ENCODE results near the gene VAV2. TPM values are rescaled to one million over a fixed set of nuclear protein-coding genes. Genes with fewer than 3 reads are reported as not detected.

Gene VAV2
- total and polyA plus RNA-seq, 12 donors: 2.9 to 7.1 (median 5.0) TPM

DNA sequence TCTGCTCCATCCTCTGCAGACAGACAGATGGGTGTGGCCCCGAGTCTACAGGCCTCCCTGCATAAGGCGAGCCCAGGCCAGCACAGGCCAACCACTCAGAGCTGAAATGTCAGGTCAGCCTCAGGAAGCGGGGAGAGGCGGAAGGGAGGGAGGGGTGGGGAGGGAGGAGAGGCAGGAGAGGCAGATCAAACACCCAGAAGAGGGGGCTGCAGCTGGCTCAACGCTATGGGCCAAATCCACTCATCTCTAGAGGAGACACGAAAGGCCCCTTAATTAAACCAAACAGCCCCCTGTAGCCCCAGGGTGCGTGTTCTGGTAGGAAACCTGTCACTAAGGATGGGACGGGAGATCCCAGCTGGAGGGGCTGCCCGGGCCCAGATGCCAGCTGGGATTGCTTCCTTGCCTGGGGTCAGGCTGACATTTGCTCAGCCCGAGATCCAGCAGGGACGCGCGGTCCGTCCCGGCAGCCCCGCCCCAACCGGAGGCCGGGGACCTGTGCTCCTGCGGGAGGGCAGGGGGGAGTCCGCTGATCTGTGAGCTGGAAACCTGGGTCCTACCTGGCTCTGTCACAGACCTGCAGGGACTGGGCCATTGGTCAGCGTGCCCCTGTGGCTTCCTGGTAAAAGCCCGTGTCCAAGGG lies 156.7 kb downstream of the VAV2 start:
- DNase-seq: no peak
- Histone ChIP-seq H3K27me3 (no peaks in the 10 kb centered on the region), H3K4me1 (peaks cover 0 to 33% (median 10%) of the 10 kb centered on the region in 9 donors), H3K27ac (no peak overlapping the region), H3K36me3 (peaks cover 0 to 4% (median 0%) of the 10 kb centered on the region in 9 donors), H3K9me3 (no peaks in the 10 kb centered on the region), H3K4me3 (no peak overlapping the region)
- 64 to 70% methylated on average over 22 of the region's 22 CpGs for whole genome bisulfite sequencing, 2 donors
- intact Hi-C loops (cut with DNase I): no loop called here
- peak in 2 of 8 donors; percentile 64 to 68 for ATAC-seq
- TF ChIP-seq, protein P1, sequence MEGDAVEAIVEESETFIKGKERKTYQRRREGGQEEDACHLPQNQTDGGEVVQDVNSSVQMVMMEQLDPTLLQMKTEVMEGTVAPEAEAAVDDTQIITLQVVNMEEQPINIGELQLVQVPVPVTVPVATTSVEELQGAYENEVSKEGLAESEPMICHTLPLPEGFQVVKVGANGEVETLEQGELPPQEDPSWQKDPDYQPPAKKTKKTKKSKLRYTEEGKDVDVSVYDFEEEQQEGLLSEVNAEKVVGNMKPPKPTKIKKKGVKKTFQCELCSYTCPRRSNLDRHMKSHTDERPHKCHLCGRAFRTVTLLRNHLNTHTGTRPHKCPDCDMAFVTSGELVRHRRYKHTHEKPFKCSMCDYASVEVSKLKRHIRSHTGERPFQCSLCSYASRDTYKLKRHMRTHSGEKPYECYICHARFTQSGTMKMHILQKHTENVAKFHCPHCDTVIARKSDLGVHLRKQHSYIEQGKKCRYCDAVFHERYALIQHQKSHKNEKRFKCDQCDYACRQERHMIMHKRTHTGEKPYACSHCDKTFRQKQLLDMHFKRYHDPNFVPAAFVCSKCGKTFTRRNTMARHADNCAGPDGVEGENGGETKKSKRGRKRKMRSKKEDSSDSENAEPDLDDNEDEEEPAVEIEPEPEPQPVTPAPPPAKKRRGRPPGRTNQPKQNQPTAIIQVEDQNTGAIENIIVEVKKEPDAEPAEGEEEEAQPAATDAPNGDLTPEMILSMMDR (IDR thresholded peaks at IDR 0.05): no peak

DNA sequence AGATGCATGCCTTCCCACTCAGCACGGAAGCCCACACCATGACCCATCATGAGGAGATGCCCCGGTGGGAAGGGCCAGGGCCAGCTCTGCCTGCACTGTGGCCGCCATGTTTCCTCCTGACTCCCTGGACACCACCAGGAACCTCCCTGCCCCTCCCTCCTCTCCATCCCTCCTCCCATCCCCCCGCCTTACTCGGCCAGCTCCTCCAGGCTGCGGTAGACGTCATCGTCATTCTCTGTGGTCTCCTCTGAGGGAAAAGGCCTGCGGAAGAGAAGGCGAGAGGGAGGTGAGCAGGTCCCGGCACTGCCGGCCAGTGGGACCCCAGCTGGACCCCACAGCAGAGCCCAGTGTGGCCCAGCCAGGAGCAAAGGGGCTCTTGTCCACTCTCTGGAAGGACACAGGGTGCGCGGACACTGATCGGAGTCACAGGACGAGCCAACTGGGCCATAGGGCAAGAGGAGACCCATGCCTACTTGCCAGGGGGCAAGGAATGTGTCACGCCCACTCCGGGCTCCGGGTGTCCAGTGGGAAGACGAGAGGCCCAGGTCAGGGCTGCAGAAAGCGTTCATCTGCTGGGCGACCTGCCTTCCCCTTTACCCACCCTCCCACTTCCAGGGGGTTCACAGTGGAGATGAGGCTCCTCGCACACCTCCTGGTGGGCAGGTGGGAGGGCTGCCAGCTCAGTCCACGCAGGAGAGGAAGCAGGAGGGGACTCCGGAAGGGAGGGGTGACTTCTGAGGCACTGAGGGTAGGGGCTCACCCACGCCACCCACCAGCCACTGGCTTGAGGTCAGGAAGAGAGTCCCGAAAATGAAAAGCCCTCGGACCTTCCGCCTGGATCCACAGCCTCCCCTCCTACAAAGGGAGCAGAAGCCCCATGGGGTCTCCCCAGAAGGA lies 157.8 kb downstream of the VAV2 start:
- Histone ChIP-seq H3K4me1 (peaks cover 0 to 23% (median under 1%) of the 10 kb centered on the region in 9 donors), H3K27me3 (no peaks in the 10 kb centered on the region), H3K27ac (no peak overlapping the region), H3K4me3 (no peak overlapping the region), H3K9me3 (no peaks in the 10 kb centered on the region), H3K36me3 (peaks cover 0 to 12% (median 0%) of the 10 kb centered on the region in 9 donors)
- DNase-seq: no peak
- no peak for ATAC-seq
- TF ChIP-seq, protein P1 (IDR thresholded peaks at IDR 0.05): no peak
- WGBS, 2 donors: 82 to 86% methylated on average over 29 of the region's 29 CpGs
- intact Hi-C loops (cut with DNase I): no loop called here

DNA sequence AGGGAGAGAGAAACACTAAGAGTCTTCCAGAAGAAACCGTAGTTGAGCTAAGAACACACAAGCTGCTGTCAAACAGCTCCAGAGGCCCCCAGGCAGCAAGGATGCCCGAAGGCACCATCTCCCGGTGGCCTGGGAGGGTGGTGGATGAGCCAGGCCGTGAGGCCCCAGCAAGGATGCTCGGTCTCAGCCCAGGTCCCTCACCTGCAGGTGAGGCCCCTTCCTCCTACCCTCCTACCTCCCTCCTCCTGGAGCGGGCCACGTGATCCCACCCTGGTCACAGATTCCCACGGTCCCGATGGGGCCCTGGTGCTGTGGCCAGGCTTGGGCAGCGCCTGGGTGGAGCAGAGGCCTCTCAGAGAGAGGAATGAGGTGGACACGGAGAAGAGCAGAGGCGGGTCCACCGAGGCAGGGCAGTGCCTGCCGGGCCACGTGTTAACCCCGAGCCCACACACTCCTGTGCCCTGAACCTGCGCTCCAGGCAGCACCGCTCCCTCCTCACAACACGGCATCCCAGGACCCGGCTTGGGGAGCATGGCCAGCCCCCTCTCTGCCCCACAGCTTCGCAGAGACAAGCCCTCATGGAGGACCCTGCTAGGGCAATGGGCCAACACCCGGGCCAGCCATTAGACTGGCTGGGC lies 158.6 kb downstream of the VAV2 start:
- no peak overlapping the region for H3K4me3 ChIP-seq
- WGBS, 2 donors: 96 to 98% methylated on average over 22 of the region's 22 CpGs
- intact Hi-C loops (cut with DNase I): no loop called here
- H3K27me3 ChIP-seq: no peaks in the 10 kb centered on the region
- ATAC-seq (no peak), DNase-seq (no peak)
- peaks cover 0 to 23% (median 0%) of the 10 kb centered on the region in 9 donors for H3K4me1 ChIP-seq
- TF ChIP-seq, protein P1 (IDR thresholded peaks at IDR 0.05): no peak
- H3K27ac ChIP-seq: no peak overlapping the region
- peaks cover 0 to 12% (median 0%) of the 10 kb centered on the region in 9 donors for H3K36me3 ChIP-seq
- H3K9me3 ChIP-seq: no peaks in the 10 kb centered on the region

DNA sequence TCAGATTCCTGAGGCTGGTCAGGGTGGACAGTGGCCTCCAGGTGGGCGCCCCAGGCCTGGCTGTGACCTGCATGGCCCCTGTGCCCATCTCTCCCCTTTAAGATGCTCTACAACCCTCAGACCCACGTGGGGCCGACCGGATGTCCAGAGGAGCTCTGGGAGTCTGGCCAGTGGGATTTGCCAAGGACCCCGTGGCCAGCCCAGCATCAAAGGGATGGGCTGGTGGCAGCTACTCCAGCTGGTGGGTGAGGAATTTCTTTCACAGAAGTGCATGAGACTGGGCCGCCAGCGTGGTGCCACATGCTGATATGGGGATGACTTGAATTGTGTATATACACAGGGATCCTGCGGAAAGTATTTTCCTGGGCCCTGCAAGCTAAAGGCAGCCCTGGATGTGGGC lies 159.2 kb downstream of the VAV2 start:
- TF ChIP-seq, protein P1 (IDR thresholded peaks at IDR 0.05): no peak
- Histone ChIP-seq H3K9me3 (no peaks in the 10 kb centered on the region), H3K4me1 (peaks cover 0 to 23% (median 0%) of the 10 kb centered on the region in 9 donors), H3K27me3 (no peaks in the 10 kb centered on the region), H3K4me3 (no peak overlapping the region), H3K27ac (no peak overlapping the region), H3K36me3 (peaks cover 0 to 12% (median 0%) of the 10 kb centered on the region in 9 donors)
- ATAC-seq (no peak), DNase-seq (no peak)
- intact Hi-C loops (cut with DNase I): no loop called here
- WGBS, 2 donors: 92 to 93% methylated on average over 8 of the region's 8 CpGs
